Left cardiac atrium (tissue), 4 donors: Measurements from ENCODE around the gene CD300LG. TPM values are rescaled to one million over a fixed set of nuclear protein-coding genes. Genes with fewer than 3 reads are reported as not detected.
"Not testable (repeated sequence)": the region's sequence is repeated elsewhere in the genome, so short reads cannot be mapped to it uniquely, and the experiment has no call there.

Experiments
- ATAC-seq, 2 donors: fragments of 200-7000 bp; cut with Tn5 transposase; one replicate each; pipeline ENCODE4 v1.9.1; 2020; ENCODE audit warnings: mild to moderate bottlenecking in 2 of 2, moderate library complexity in 2 of 2
- DNase-seq: peaks from one replicate; pipeline ENCODE4 v3.0.0-alpha.2; 2020
- intact Hi-C, 2 donors: fragments of 100-400 bp; cut with DNase I; formaldehyde crosslinking; loops; one replicate each; pipeline versions ENCODE4 v1.14.1 to v1.15.1; 2022 to 2023
- long read RNA-seq: library from polyadenylated mRNA; unstranded; transcript quantifications from one replicate; pipeline ENCODE4 v2.0.0, GENCODE V29; 2021
- total RNA-seq, 2 donors: library from RNA; stranded (reverse); fragmentation: NEBNext Ultra II Directional; extraction: Animal tissue kit (Norgen Biotek cat#: 25700); gene quantifications; one replicate each; pipeline ENCODE4 v1.2.1, GENCODE V29; 2021
- donor health status: DM: no; HTN: yes; CAD: no.
- donor health status: DM: no; HTN: yes; CAD: no; lungs with severe emphysema.
- donor health status: DM: yes; HTN: yes; CAD: no.
- donor health status: Dilated cardiomyopathy.

The CD300LG gene, protein sequence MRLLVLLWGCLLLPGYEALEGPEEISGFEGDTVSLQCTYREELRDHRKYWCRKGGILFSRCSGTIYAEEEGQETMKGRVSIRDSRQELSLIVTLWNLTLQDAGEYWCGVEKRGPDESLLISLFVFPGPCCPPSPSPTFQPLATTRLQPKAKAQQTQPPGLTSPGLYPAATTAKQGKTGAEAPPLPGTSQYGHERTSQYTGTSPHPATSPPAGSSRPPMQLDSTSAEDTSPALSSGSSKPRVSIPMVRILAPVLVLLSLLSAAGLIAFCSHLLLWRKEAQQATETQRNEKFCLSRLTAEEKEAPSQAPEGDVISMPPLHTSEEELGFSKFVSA
- 10 to 100 TPM; 14.5 to 15.0 TPM for total RNA-seq
- long read RNA-seq, partial matches to known transcripts: 4 of 12 reads
- long read RNA-seq, other reads (novel, unspliced or antisense): 6 of 12 reads

DNA sequence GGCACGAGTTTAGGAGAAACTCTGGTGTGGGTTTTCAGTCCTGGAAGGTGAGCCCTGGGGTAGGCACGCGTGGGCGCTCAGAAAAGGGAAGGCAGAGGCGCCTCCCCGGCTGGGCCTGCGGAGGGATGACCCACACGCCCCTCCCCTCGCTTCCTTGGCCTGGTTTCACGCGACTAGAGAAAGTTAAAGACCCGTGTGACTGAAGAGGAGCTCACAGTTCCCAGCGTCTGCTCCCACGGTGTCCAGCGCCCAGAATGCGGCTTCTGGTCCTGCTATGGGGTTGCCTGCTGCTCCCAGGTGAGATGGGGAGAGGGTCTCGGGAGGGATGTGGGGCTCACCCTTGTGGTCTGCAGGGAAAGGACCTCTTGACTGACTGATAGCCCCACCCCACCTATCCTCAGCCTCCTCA is at the start of gene CD300LG:
TSS of gene CD300LG (plus strand) at position 214 of the 409 bp plus-strand sequence. CDS start at position 255, 41 bp downstream.
- intact Hi-C loops: loop anchor here (10.0 kb wide), 2 partner anchors 72 to 152 kb away; partner anchors contain the start of gene DUSP3 (in 1 of the 2)
- DNase-seq: no peak
- ATAC-seq: peak; percentile 17 to 55

DNA sequence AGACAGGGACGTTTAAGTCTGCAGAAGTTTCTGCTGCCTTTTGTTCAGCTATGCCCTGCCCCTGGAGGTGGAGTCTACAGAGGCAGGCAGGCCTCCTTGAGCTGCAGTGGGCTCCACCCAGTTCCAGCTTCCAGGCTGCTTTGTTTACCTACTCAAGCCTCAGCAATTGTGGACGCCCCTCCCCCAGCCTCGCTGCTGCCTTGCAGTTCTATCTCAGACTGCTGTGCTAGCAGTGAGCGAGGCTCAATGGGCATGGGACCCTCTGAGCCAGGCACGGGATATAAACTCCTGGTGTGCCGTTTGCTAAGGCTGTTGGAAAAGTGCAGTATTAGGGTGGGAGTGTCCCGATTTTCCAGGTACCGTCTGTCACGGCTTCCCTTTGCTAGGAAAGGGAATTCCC is 49.0 kb upstream of the CD300LG start:
- ATAC-seq, DNase-seq, intact Hi-C loops: not testable (repeated sequence)

DNA sequence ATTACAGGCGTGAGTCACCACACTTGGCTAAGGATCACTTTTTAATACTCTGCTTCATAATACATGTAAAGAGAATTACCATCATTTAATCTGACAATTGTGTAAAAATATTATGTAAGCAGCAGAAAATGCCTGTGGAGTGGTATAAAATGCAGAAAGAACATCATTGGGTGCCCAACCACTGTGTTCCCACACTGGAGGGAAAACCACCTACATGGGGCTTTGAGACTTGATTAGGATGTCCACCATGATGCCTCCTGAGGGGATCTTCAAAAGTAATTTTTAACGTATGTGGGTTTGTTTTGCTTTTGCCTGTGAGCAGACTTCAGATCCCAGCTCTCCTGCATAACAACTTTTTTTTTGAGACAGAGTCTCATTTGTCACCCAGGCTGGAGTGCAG is 47.9 kb upstream of the CD300LG start:
- intact Hi-C loops: no loop called here

DNA sequence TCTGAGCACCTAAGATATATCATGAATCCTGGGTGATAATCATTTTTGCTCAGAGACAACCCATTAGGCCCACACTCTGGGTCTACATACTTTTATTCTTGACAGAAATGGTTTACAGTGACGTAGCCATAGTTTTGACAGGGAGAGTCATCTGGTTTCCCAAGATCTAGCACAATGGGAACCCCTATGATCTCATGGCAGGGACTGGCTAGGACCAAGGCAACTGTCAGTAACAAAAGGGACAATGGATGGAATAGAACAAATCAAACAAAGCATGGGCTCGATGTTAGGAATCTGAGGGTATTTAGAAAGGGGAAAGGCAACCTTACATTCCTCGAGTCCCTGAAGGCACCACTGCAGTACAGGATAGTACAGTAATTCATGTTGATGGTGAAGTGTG is 46.2 kb upstream of the CD300LG start:
- ATAC-seq (no peak), DNase-seq (no peak)
- intact Hi-C loops: no loop called here

More for the DNA sequence above, 47.9 kb upstream of the CD300LG start:
- no peak for DNase-seq
- no peak for ATAC-seq

DNA sequence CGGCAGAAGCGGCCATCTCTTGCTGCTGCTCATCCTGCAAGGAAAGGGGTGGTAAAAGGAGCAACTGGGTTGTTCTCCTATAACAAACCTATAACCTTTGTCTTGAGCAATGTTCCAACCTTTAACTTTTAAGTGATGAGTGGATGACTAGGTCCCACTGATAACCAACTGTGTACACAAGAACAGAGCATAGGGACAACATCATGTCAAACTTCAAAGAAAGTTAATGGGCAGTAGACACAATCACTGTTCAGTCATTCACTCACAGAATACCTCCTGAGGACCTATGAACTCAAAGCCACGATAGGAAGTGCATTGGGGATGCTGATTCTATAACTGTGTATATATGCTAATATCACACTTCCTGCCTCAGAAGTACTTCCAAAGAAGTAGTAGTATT is 45.1 kb upstream of the CD300LG start:
- DNase-seq (no peak), ATAC-seq (no peak)
- intact Hi-C loops: no loop called here

DNA sequence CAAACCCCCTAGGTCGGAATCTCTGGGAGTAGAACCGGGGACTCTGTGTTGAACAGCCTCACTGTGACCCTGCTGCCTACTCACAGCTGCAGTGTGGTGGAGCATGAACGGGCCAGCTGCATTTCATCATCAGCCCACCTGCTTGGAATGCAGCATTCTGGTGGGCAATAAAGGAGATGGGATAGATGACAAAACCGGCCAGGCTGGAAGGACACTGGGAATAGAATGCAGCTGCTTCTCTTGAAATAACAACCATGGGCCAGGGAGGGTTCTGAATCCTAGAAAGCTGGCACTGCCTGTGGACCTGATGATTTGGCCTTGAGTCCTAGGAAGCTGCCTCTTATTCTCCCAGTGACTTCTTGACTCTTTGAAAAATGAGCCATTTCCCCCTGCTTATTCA is 43.2 kb upstream of the CD300LG start:
- no peak for ATAC-seq
- intact Hi-C loops: no loop called here
- no peak for DNase-seq

DNA sequence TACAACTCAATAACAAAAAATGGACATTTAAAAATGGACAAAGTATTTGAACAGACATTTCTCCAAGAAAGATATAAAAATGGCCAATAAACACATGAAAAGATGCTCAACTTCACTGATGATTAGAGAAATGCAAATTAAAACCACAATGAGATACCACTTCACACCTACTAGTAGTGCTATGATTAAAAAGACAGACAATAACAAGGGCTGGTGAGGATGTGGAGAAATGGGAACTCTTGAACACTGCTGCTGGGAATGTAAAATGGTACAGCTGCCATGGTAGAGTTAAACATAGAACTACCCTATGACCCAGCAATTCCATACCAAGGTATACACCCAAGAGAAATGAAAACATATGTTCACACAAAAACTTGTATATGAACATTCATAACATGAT is 41.9 kb upstream of the CD300LG start:
- no peak for ATAC-seq
- DNase-seq: no peak
- intact Hi-C loops: no loop called here

DNA sequence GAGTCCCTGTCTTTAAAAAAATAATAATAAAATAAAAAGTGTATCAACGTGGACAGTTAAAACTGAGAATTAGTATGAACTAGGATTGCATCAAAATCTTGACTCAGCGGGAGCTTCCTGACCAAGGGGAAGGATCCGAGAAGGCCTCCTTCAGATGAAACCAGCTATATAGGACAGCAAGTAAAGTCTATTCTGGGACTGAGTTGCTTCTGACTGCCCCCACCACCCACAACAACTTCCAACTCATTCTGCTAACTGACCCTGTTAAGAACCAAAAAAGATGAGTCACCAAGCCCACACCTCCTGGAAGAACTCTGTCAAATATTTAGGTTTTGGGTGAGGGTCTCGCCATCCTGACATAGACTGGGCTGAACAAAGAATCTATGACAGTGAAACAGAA is 38.9 kb upstream of the CD300LG start:
- ATAC-seq (no peak), DNase-seq (no peak)
- intact Hi-C loops: no loop called here

DNA sequence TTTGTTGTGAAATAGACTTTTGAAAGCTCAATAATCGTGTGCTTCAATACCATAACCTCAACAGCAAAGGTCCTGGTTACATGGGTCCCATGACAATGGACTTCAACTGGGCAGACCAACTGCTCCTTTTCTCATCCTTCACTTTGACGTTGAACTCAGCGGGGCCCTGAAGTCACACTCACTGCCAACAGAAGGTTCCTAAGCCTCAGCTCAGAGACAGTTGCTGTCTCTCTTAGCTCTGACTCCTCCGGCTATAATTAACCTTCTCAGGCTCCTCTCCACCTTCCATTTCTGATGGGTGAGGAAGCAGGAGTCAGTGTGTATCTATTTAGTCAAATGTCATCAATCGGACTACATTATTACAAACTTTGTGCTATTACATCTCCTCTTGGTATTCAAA is 37.9 kb upstream of the CD300LG start:
- intact Hi-C loops: no loop called here
- DNase-seq: no peak
- peak in 1 of 2 donors; percentile 45 for ATAC-seq

DNA sequence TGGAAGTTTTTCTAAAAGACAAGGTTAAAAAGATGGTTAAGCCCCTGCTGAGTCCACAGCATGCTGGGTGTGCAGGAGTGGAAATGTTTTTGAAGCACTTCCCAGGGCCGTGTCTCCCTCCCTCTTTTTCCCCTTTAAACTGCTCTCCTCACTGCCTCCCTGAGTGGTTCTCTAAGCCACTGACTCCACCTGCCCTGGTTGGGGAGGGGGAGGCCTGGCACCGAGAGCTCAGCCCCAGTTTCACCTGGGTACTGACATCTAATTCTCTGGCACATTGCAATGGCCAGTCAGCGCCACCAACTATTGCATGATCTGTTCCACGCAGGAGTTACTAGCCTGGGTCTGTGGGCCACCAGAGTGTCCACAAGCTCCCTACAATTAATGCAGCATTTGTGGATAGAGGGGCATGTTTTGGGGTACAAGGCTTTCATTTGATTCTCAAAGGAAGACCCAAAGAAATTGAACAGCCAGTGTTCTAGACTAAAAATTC is 36.7 kb upstream of the CD300LG start:
- no peak for ATAC-seq
- intact Hi-C loops: no loop called here

DNA sequence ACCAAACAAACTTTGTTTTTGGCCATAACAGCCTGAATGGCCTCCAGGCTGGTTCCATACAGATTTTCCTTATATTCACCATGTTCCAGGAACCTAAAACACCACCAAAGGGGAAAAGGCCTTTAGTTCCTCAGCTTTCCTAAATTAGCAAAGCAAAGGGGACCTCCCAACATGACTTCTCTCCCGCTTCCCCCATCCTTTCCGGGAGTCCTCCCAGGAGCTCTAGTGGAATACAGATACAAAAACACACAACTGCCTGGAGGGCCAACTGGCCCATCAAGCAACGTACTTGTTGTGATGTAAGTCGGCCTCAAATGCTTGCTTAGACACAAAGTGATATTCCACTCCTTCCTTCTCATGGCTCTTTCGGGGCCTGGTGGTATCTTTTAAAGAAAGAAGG is 36.2 kb upstream of the CD300LG start:
- intact Hi-C loops: no loop called here
- no peak for DNase-seq
- no peak for ATAC-seq

More for the DNA sequence above, 36.7 kb upstream of the CD300LG start:
- DNase-seq: no peak

DNA sequence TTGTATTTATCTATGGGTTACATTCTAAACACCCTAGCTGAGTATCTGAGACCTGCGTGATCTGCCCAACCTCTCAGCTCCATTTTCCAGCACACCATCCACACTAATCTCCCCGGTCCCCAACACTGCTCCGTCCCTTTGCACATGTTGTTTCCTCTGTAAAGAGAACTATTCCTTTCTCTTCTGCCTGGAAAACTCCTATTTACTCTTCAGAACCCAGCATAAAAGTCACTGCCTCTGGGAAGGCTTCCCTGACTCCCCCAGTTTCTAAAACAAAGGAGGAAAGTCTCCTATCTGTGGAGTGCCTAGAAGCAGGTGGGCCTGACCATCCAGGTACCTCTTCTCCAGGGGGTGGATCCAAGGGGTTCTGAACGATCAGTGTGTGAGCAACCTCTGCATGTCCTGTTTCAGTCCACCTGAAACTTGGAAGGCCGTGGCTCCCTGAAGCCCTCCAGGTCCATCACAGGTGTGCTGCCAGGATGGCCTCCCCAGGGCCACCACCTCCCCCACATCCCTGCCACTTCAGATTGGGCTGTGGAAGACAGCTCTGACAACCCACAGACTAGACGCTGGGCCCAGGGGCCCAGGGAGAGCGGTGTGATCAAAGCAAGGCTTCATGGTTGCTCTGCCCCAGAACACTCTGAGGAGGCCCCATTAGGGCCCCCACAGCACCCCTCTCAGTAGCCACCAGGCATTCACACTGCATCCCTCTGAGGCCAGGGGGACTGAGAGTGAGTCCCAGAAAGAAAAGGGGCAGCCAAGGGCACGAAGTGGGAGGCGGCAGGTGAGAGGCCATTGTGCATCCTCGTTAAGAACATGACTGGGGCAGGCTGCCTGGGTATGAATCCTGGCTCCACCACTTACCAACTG is 34.3 kb upstream of the CD300LG start:
- ATAC-seq: no peak
- intact Hi-C loops: no loop called here

DNA sequence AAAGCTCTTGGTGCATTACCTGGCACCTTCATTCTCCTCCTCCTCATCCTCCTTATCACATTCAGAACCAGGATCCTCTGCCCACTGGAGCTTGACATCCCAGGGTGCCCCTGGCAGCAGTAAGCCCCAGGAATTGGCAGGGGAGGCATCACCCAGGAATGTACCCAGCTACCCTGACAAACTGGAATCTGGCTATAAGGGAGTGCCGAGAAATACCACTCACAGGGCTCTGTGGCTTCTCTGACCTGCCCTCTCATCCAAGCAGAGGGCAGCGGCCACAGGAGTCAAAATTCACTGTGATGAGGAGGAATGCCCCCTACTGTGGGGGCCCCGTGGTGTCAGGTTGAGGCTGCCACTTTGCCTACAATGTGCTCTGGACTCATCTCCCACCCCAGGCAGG is 33.6 kb upstream of the CD300LG start:
- ATAC-seq (no peak), DNase-seq (no peak)
- intact Hi-C loops: no loop called here

More for the DNA sequence above, 34.3 kb upstream of the CD300LG start:
- no peak for DNase-seq

DNA sequence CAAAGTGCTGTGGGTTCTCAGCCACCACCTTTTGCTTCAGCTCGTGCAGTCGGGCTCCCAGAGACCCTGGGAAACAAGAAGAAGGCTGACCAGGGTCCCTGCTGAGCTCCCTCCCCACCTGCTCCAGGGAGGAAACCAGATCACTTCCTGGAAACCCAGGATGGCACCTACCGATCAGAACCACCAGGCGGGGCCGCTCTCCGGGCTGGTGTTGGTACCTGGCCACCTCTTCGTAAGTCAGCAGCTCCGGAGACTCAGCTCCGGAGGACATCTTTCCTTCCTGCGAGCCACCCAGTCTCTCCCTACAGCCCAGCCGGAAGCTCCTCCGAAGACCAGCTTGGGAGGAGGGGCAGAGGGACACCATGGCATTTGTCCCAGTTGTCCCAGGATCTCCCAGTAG is 33.0 kb upstream of the CD300LG start:
- intact Hi-C loops: no loop called here
- ATAC-seq (no peak), DNase-seq (no peak)

DNA sequence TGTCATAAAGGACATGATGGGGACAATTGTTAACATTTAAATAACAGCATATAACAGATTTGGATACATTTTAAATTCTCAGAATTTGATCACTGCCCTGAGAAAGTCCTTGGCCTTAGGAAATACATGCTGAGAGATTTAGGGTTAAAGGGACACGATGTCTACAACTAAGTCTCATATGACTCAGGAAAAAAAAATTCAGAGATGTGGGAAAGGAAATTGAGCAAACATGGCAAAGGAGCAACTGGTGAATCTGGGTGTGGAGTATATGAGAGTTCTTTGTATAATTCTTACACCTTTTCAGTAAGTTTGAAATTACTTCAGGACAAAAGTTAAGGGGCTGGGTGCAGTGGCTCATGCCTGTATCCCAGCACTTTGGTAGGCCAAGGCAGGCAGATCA is 32.3 kb upstream of the CD300LG start:
- no peak for DNase-seq
- intact Hi-C loops: no loop called here
- no peak for ATAC-seq

DNA sequence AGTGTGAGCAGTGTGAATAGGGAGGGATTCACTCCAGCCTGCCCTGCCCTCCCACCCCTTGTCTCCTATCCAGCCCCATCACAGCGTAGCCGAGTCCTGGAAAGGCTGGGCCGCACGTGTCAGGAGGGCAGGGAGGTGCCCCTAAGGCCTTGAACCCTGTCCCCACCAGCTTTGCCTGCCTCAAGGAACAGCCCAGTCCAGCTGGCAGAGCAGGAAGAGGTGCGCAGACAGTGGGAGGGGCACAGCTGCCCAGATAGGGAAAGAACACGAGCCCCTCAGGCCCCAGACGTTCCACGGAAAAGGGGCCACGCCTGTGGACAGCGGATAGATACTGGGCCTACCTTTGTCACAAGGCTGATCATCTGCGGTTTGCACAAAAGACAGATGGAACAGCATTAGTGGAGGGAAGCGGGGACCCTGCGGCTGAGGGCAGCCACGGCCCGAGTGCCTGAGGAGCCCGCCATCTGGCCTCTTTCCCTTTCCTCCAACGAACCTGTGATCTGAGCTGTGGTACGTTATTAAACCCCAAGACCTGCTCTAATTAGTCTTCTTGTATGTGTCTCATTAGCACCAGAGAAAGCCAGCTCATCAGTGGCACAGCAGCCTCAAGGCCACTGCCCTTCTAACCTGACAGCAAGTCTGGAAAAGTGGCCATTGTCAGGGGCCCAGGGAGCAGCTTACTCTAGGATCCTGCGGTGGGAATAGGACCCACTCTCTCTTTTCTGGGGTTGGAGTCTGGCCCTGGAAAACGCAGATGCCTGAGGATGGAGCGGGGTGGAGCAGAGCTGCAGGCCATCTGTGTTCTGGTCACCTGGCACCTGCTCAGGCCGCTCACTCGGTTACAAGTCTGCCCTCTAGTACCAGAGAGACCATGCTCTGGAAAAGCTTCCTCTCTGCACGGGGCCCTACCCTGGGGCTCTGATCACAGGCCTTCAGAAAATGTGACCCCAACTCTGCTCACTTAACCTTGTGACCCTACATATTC is 30.3 kb upstream of the CD300LG start:
- ATAC-seq: no peak
- intact Hi-C loops: no loop called here
- no peak for DNase-seq

DNA sequence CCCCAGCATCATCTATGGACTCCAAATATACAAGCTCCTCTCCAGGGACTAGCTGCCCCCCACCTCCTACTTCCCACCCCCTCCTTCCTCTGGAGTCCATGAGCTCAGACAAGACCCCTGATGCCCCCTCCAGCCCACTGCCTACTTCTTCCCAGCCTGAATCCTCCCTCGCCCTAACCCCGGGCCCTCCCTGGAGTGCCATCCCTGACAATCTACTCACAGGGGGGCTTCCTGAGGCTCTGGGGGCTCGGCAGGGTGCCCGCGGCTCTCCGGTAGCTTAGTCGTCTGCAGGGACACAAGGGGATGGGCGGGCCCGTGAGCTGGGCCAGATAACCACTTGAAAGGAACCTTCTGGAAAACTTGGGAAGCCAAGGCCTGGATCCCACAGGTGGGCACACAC is 29.1 kb upstream of the CD300LG start:
- DNase-seq (no peak), ATAC-seq (no peak)
- intact Hi-C loops: no loop called here

DNA sequence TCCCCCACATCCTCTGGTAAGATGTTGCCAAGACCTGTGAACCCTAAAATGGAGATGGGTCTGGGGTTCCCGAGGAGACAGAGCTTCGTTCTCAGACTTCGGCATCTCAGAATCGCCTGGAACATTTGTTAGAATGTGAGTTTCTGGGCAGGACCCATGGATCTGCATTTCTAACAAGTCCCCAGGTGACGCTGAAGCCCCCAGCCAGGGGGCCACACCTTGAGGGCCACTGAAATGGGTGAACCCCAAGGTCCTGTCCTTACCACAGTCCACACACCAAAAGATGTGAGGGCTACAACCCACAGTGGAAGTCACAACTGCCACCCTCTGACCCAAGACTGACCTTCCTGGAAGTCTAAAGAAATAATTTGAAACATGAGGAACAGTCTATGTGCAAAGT is 28.0 kb upstream of the CD300LG start:
- no peak for DNase-seq
- no peak for ATAC-seq
- intact Hi-C loops: no loop called here

DNA sequence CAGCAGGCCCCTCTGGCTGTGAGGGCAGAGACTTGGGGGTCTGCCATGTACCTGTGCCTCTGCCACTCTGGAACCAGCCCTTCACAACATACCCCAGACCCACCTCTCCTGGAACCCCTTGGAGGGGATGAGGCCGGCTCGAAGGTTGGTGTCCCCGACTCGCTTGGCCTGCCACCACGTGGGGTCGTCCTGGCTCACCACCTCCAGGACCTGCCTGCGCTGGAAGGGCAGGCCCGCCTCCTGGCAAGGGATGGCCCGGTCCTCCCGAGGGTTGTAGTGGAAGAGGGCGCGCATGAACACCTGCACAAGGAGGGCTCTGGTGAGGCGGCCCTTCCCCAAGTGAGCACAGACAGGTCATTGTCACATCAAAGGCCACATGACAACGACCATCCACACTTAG is 26.2 kb upstream of the CD300LG start:
- DNase-seq: no peak
- intact Hi-C loops: no loop called here
- ATAC-seq: no peak
